Vagina (tissue), 2 donors: ENCODE measurements around the gene FLRT2. TPM values are rescaled to one million over a fixed set of nuclear protein-coding genes. Genes with fewer than 3 reads are reported as not detected.

ENCODE experiments used
- DNase-seq, 2 donors: peaks; one replicate each; pipeline ENCODE4 v3.0.0-alpha.2; 2017; ENCODE audit errors: extremely low spot score in 2 of 2
- H3K27ac ChIP-seq: fragments of 200-600 bp; sonication (generic); one replicate; pipeline ENCODE4 v1.5.1; 2019
- H3K27me3 ChIP-seq: fragments of 200-600 bp; sonication (generic); one replicate; pipeline ENCODE4 v1.5.1; 2019
- H3K36me3 ChIP-seq, 2 donors: fragments of 200-600 bp; sonication (generic); one replicate each; pipeline ENCODE4 v1.5.1; 2017 to 2019
- H3K4me1 ChIP-seq: fragments of 200-600 bp; sonication (generic); one replicate; pipeline ENCODE4 v1.5.1; 2019
- H3K4me3 ChIP-seq, 2 donors: fragments of 200-600 bp; sonication (generic); 1 replicate in 1 of 2; 2 replicates in 1 of 2; pipeline ENCODE4 v1.5.1; 2016 to 2019
- H3K9me3 ChIP-seq: fragments of 200-600 bp; sonication (generic); one replicate; pipeline ENCODE4 v1.5.1; 2019
- CTCF ChIP-seq, 3 experiments: fragments of 450-650 bp in 2 of 3; fragments of 200-600 bp in 1 of 3; sonication (generic) in 1 of 3; IDR thresholded peaks; one replicate each; pipeline ENCODE4 v1.5.1; 2017 to 2019; ENCODE audit warnings: antibody characterized with exemption in 3 of 3, mild to moderate bottlenecking in 2 of 3, moderate library complexity in 2 of 3
- POLR2A ChIP-seq, 2 donors: fragments of 450-650 bp; IDR thresholded peaks; one replicate each; pipeline ENCODE4 v1.6.1; 2017; ENCODE audit warnings: antibody characterized with exemption in 2 of 2, mild to moderate bottlenecking in 2 of 2, moderate library complexity in 2 of 2
- POLR2AphosphoS5 ChIP-seq, 2 donors: sonication (generic); formaldehyde crosslinking; IDR thresholded peaks; one replicate each; pipeline ENCODE4 v1.9.0; 2017; ENCODE audit warnings: antibody characterized with exemption in 2 of 2, mild to moderate bottlenecking in 2 of 2, low read depth in 1 of 2; ENCODE audit not compliant: insufficient read depth in 1 of 2
- intact Hi-C: fragments of 100-400 bp; cut with DNase I; formaldehyde crosslinking; loops from one replicate; pipeline ENCODE4 v1.15.1; 2023
- total RNA-seq: library from RNA; depleted of rRNA; stranded (reverse); fragments of >200 nt; gene quantifications from one replicate; pipeline ENCODE4 v1.2.3, GENCODE V29; 2016

The FLRT2 gene
- total RNA-seq, 1 donor from 2014 or later = 22.8 TPM

GRCh38 chr14:85653029-85653428 is 123.1 kb downstream of the FLRT2 start:
- no peaks in the 10 kb centered on the region for H3K27me3 ChIP-seq
- TF ChIP-seq CTCF (IDR thresholded peaks at IDR 0.05) = no peak
- TF ChIP-seq POLR2A (IDR thresholded peaks at IDR 0.05) = no peak
- TF ChIP-seq POLR2AphosphoS5 (IDR thresholded peaks at IDR 0.05; ENCODE audit: insufficient read depth in 1 of 2, low read depth in 1 of 2) = no peak
- intact Hi-C loops = no loop called here
- H3K36me3 ChIP-seq = no peaks in the 10 kb centered on the region
- H3K4me3 ChIP-seq = no peak overlapping the region
- no peak overlapping the region for H3K27ac ChIP-seq
- DNase-seq = no peak
- H3K4me1 ChIP-seq = no peaks in the 10 kb centered on the region
- no peaks in the 10 kb centered on the region for H3K9me3 ChIP-seq

- Histone ChIP-seq H3K9me3 (no peaks in the 10 kb centered on the region), H3K27me3 (no peaks in the 10 kb centered on the region), H3K27ac (no peak overlapping the region), H3K4me3 (no peak overlapping the region), H3K36me3 (no peaks in the 10 kb centered on the region), H3K4me1 (no peaks in the 10 kb centered on the region)
- intact Hi-C loops = no loop called here
- no peak for DNase-seq
- no peak for TF ChIP-seq POLR2AphosphoS5 (IDR thresholded peaks at IDR 0.05; ENCODE audit: insufficient read depth in 1 of 2, low read depth in 1 of 2)
- no peak for TF ChIP-seq POLR2A (IDR thresholded peaks at IDR 0.05)
- TF ChIP-seq CTCF (IDR thresholded peaks at IDR 0.05) = no peak
These were observed 130.4 kb downstream of the FLRT2 start for GRCh38 chr14:85660243-85660922.

- H3K4me1 ChIP-seq = no peaks in the 10 kb centered on the region
- intact Hi-C loops = no loop called here
- no peak overlapping the region for H3K4me3 ChIP-seq
- H3K27ac ChIP-seq = no peak overlapping the region
- TF ChIP-seq POLR2AphosphoS5 (IDR thresholded peaks at IDR 0.05; ENCODE audit: insufficient read depth in 1 of 2, low read depth in 1 of 2) (no peak), POLR2A (IDR thresholded peaks at IDR 0.05) (no peak), CTCF (IDR thresholded peaks at IDR 0.05) (no peak)
- H3K27me3 ChIP-seq = no peaks in the 10 kb centered on the region
- no peaks in the 10 kb centered on the region for H3K9me3 ChIP-seq
- H3K36me3 ChIP-seq = no peaks in the 10 kb centered on the region
- no peak for DNase-seq
These were observed 132.2 kb downstream of the FLRT2 start for GRCh38 chr14:85662096-85662495.

- intact Hi-C loops = no loop called here
- Histone ChIP-seq H3K4me1 (no peaks in the 10 kb centered on the region), H3K4me3 (no peak overlapping the region), H3K9me3 (no peaks in the 10 kb centered on the region), H3K36me3 (no peaks in the 10 kb centered on the region), H3K27ac (no peak overlapping the region), H3K27me3 (no peaks in the 10 kb centered on the region)
- TF ChIP-seq CTCF (IDR thresholded peaks at IDR 0.05) (no peak), POLR2A (IDR thresholded peaks at IDR 0.05) (no peak), POLR2AphosphoS5 (IDR thresholded peaks at IDR 0.05; ENCODE audit: insufficient read depth in 1 of 2, low read depth in 1 of 2) (no peak)
- DNase-seq = no peak
These were observed 133.3 kb downstream of the FLRT2 start for GRCh38 chr14:85663256-85663655.

- Histone ChIP-seq H3K27ac (no peak overlapping the region), H3K4me1 (no peaks in the 10 kb centered on the region), H3K9me3 (no peaks in the 10 kb centered on the region), H3K4me3 (no peak overlapping the region), H3K27me3 (no peaks in the 10 kb centered on the region), H3K36me3 (no peaks in the 10 kb centered on the region)
- intact Hi-C loops = no loop called here
- TF ChIP-seq POLR2AphosphoS5 (IDR thresholded peaks at IDR 0.05; ENCODE audit: insufficient read depth in 1 of 2, low read depth in 1 of 2) (no peak), POLR2A (IDR thresholded peaks at IDR 0.05) (no peak), CTCF (IDR thresholded peaks at IDR 0.05) (no peak)
- DNase-seq = no peak
These were observed 133.7 kb downstream of the FLRT2 start for GRCh38 chr14:85663667-85664066.
